ENCODE results near the gene MYO1F.

Gene MYO1F

DNA sequence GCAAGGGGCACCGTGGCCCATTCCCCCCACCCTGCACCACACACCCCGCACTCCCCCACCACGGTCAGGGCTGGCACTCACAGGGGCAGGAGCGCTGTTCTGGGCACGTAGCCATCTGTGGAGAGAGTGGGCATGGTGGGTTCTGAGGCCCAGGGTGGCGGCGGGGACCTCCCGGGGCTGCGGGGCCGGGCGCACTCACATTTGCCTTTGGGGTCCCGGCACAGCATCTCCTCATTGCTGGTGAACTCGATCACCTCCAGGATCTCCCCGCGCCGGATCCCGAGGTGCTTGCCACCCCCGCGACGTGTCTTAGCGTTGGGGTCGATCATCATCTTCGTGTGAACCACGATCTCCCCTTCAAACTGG, 86.9 kb downstream of the MYO1F start:
- TF ChIP-seq, protein P1, sequence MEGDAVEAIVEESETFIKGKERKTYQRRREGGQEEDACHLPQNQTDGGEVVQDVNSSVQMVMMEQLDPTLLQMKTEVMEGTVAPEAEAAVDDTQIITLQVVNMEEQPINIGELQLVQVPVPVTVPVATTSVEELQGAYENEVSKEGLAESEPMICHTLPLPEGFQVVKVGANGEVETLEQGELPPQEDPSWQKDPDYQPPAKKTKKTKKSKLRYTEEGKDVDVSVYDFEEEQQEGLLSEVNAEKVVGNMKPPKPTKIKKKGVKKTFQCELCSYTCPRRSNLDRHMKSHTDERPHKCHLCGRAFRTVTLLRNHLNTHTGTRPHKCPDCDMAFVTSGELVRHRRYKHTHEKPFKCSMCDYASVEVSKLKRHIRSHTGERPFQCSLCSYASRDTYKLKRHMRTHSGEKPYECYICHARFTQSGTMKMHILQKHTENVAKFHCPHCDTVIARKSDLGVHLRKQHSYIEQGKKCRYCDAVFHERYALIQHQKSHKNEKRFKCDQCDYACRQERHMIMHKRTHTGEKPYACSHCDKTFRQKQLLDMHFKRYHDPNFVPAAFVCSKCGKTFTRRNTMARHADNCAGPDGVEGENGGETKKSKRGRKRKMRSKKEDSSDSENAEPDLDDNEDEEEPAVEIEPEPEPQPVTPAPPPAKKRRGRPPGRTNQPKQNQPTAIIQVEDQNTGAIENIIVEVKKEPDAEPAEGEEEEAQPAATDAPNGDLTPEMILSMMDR (IDR thresholded peaks at IDR 0.05; ENCODE audit: insufficient read depth, low read length, poor library complexity, severe bottlenecking), result no peak
- no peaks in the 10 kb centered on the region for H3K27me3 ChIP-seq (replicated peaks; ENCODE audit: control insufficient read depth, insufficient read depth, low read length)

GRCh38 chr19:8489561-8490394, 87.5 kb downstream of the MYO1F start:
- TF ChIP-seq, protein P1 (IDR thresholded peaks at IDR 0.05; ENCODE audit: insufficient read depth, low read length, poor library complexity, severe bottlenecking), result no peak
- DNase-seq (ENCODE audit: extremely low read depth, insufficient read length), result no peak
- H3K36me3 ChIP-seq (ENCODE audit: control insufficient read depth, insufficient read depth, low read length), result peaks cover 38% of the 10 kb centered on the region

More for the DNA sequence above, 86.9 kb downstream of the MYO1F start:
- no peak overlapping the region for H3K4me3 ChIP-seq (replicated peaks; ENCODE audit: low read depth, low read length)
- DNase-seq (ENCODE audit: extremely low read depth, insufficient read length), result no peak
- H3K36me3 ChIP-seq (ENCODE audit: control insufficient read depth, insufficient read depth, low read length), result peaks cover 32% of the 10 kb centered on the region

GRCh38 chr19:8488365-8488764, 88.9 kb downstream of the MYO1F start:
- TF ChIP-seq, protein P1 (IDR thresholded peaks at IDR 0.05; ENCODE audit: insufficient read depth, low read length, poor library complexity, severe bottlenecking), result no peak
- no peak for DNase-seq (ENCODE audit: extremely low read depth, insufficient read length)
- no peaks in the 10 kb centered on the region for H3K27me3 ChIP-seq (replicated peaks; ENCODE audit: control insufficient read depth, insufficient read depth, low read length)
- H3K36me3 ChIP-seq (ENCODE audit: control insufficient read depth, insufficient read depth, low read length), result peaks cover 45% of the 10 kb centered on the region
- no peak overlapping the region for H3K4me3 ChIP-seq (replicated peaks; ENCODE audit: low read depth, low read length)

More at GRCh38 chr19:8489561-8490394, 87.5 kb downstream of the MYO1F start:
- Histone ChIP-seq H3K27me3 (replicated peaks; ENCODE audit: control insufficient read depth, insufficient read depth, low read length) (no peaks in the 10 kb centered on the region), H3K4me3 (replicated peaks; ENCODE audit: low read depth, low read length) (no peak overlapping the region)

GRCh38 chr19:8487137-8487851, 89.9 kb downstream of the MYO1F start:
- H3K4me3 ChIP-seq (replicated peaks; ENCODE audit: low read depth, low read length), result no peak overlapping the region
- peaks cover 50% of the 10 kb centered on the region for H3K36me3 ChIP-seq (ENCODE audit: control insufficient read depth, insufficient read depth, low read length)
- no peaks in the 10 kb centered on the region for H3K27me3 ChIP-seq (replicated peaks; ENCODE audit: control insufficient read depth, insufficient read depth, low read length)
- TF ChIP-seq, protein P1 (IDR thresholded peaks at IDR 0.05; ENCODE audit: insufficient read depth, low read length, poor library complexity, severe bottlenecking), result no peak
- DNase-seq (ENCODE audit: extremely low read depth, insufficient read length), result no peak

- H3K27me3 ChIP-seq (replicated peaks; ENCODE audit: control insufficient read depth, insufficient read depth, low read length), result no peaks in the 10 kb centered on the region
- TF ChIP-seq, protein P1 (IDR thresholded peaks at IDR 0.05; ENCODE audit: insufficient read depth, low read length, poor library complexity, severe bottlenecking), result no peak
- H3K4me3 ChIP-seq (replicated peaks; ENCODE audit: low read depth, low read length), result no peak overlapping the region
- H3K36me3 ChIP-seq (ENCODE audit: control insufficient read depth, insufficient read depth, low read length), result peaks cover 52% of the 10 kb centered on the region
- DNase-seq (ENCODE audit: extremely low read depth, insufficient read length), result no peak
Observed at GRCh38 chr19:8486661-8487136, 90.5 kb downstream of the MYO1F start.
